H1 (cell line): ENCODE results near the gene MAPRE3. TPM values are rescaled to one million over a fixed set of nuclear protein-coding genes. Genes with fewer than 3 reads are reported as not detected.

Source experiments
- CTCF ChIA-PET: fragments of 300-600 bp; sonication (Branson Sonifier 250); formaldehyde crosslinking; loops from one replicate; lab custom pipeline; 2021; ENCODE audit not compliant: partially characterized antibody; lab: Charles Lee
- POLR2A ChIA-PET: fragments of 300-600 bp; sonication (Branson Sonifier 250); formaldehyde crosslinking; loops from one replicate; lab custom pipeline; 2021; ENCODE audit warnings: inconsistent platforms; ENCODE audit not compliant: partially characterized antibody; lab: Charles Lee
- DNase-seq, 2 experiments: peaks; one replicate each; pipeline versions ENCODE4 v3.0.0 to v3.0.0-alpha.2; 2010 to 2022; ENCODE audit warnings: low spot score in 2 of 2, low read depth in 1 of 2, mixed read lengths in 1 of 2
- FAIRE-seq: peaks from 2 replicates; lab custom pipeline; 2011; peaks lifted over from hg19 to GRCh38; lab: Jason Lieb, UNC
- H2AFZ ChIP-seq: 2 replicates; pipeline ENCODE4 v1.8.1; 2012; ENCODE audit warnings: low read length, inconsistent platforms
- H2AK5ac ChIP-seq: 2 replicates; pipeline ENCODE4 v1.6.1; 2013; ENCODE audit warnings: low read depth, low read length
- H2BK120ac ChIP-seq: replicated peaks from 2 replicates; pipeline ENCODE3; 2013; ENCODE audit warnings: low read depth, low read length, inconsistent platforms
- H2BK12ac ChIP-seq: 2 replicates; pipeline ENCODE4 v1.6.1; 2013; ENCODE audit warnings: low read depth, low read length
- H2BK15ac ChIP-seq: 2 replicates; pipeline ENCODE4 v1.6.1; 2013; ENCODE audit warnings: low read length
- H2BK20ac ChIP-seq: 2 replicates; pipeline ENCODE4 v1.6.1; 2013; ENCODE audit warnings: low read length
- H2BK5ac ChIP-seq: 2 replicates; pipeline ENCODE4 v1.6.1; 2013; ENCODE audit warnings: low read depth, low read length
- H3K14ac ChIP-seq: 2 replicates; pipeline ENCODE4 v1.6.1; 2013; ENCODE audit warnings: inconsistent platforms; ENCODE audit not compliant: insufficient read length
- H3K18ac ChIP-seq: 2 replicates; pipeline ENCODE4 v1.6.1; 2013; ENCODE audit warnings: low read length; ENCODE audit errors: extremely low read depth
- H3K23ac ChIP-seq: 2 replicates; pipeline ENCODE4 v1.6.1; 2013; ENCODE audit warnings: inconsistent platforms; ENCODE audit not compliant: insufficient read length
- H3K23me2 ChIP-seq: 2 replicates; pipeline ENCODE4 v1.6.1; 2013; ENCODE audit warnings: low read depth, low read length
- H3K27ac ChIP-seq: 2 replicates; pipeline ENCODE4 v1.6.1; 2011; ENCODE audit warnings: low read depth, low read length, inconsistent platforms
- H3K27me3 ChIP-seq, 4 experiments: replicated peaks in 1 of 4; 1 replicate in 1 of 4; 2 replicates in 3 of 4; pipeline versions ENCODE4 v1.6.1 to v1.8.1; 2011 to 2013; ENCODE audit warnings: low read length in 3 of 4, mild to moderate bottlenecking in 3 of 4, inconsistent platforms in 2 of 4, mixed read lengths in 2 of 4, moderate library complexity in 1 of 4; ENCODE audit not compliant: control insufficient read depth in 3 of 4, insufficient read depth in 3 of 4; ENCODE audit errors: extremely low read depth in 1 of 4
- H3K36me3 ChIP-seq, 4 experiments: 2 replicates each; pipeline versions ENCODE4 v1.6.1 to v1.8.1; 2011 to 2013; ENCODE audit warnings: mild to moderate bottlenecking in 4 of 4, low read length in 3 of 4, moderate library complexity in 2 of 4, control low read depth in 1 of 4, inconsistent platforms in 1 of 4; ENCODE audit not compliant: insufficient read depth in 4 of 4, control insufficient read depth in 2 of 4
- H3K4ac ChIP-seq: replicated peaks from 2 replicates; pipeline ENCODE3; 2013; ENCODE audit warnings: low read length, low read depth, mixed read lengths, inconsistent platforms; ENCODE audit not compliant: insufficient read length
- H3K4me1 ChIP-seq, 4 experiments: replicated peaks in 1 of 4; 1 replicate in 1 of 4; 2 replicates in 3 of 4; pipeline versions ENCODE4 v1.6.1 to v1.8.1; 2011 to 2013; ENCODE audit warnings: low read length in 3 of 4, inconsistent platforms in 2 of 4, mixed read lengths in 1 of 4; ENCODE audit not compliant: insufficient read depth in 4 of 4, control insufficient read depth in 3 of 4
- H3K4me2 ChIP-seq, 2 experiments: 2 replicates each; pipeline versions ENCODE4 v1.6.1 to v1.8.1; 2011 to 2013; ENCODE audit warnings: low read depth in 2 of 2, low read length in 2 of 2, control low read depth in 1 of 2, inconsistent platforms in 1 of 2, mild to moderate bottlenecking in 1 of 2; ENCODE audit not compliant: insufficient read depth in 1 of 2
- H3K4me3 ChIP-seq, 4 experiments: fragments of 200-600, 300-600 bp in 1 of 4; sonication (generic), shearing (Covaris generic), sonication (Bioruptor Twin) in 1 of 4; 2 replicates each; pipeline versions ENCODE4 v1.5.1 to v1.8.1; 2011 to 2016; ENCODE audit warnings: low read length in 4 of 4, low read depth in 3 of 4, control low read depth in 2 of 4, inconsistent platforms in 2 of 4, mild to moderate bottlenecking in 2 of 4, mixed read lengths in 1 of 4, moderate library complexity in 1 of 4; ENCODE audit not compliant: insufficient read depth in 2 of 4; ENCODE audit errors: extremely low read depth in 1 of 4
- H3K56ac ChIP-seq: replicated peaks from 2 replicates; pipeline ENCODE3; 2013; ENCODE audit warnings: low read depth, mild to moderate bottlenecking, mixed read lengths, low read length, inconsistent platforms; ENCODE audit not compliant: insufficient read length
- H3K79me1 ChIP-seq: 2 replicates; pipeline ENCODE4 v1.6.1; 2013; ENCODE audit warnings: low read depth, low read length, control low read depth
- H3K79me2 ChIP-seq, 2 experiments: 2 replicates each; pipeline versions ENCODE4 v1.6.1 to v1.8.1; 2012 to 2013; ENCODE audit warnings: low read length in 2 of 2, mild to moderate bottlenecking in 2 of 2, inconsistent platforms in 1 of 2; ENCODE audit not compliant: insufficient read depth in 2 of 2, control insufficient read depth in 1 of 2
- H3K9ac ChIP-seq, 4 experiments: replicated peaks in 1 of 4; 1 replicate in 1 of 4; 2 replicates in 3 of 4; pipeline versions ENCODE4 v1.6.1 to v1.8.1; 2011 to 2013; ENCODE audit warnings: low read depth in 3 of 4, low read length in 3 of 4, control low read depth in 2 of 4, mild to moderate bottlenecking in 2 of 4, moderate library complexity in 2 of 4, inconsistent platforms in 1 of 4; ENCODE audit errors: extremely low read depth in 1 of 4
- H3K9me3 ChIP-seq, 2 experiments: 2 replicates each; pipeline versions ENCODE4 v1.6.1 to v1.8.1; 2012 to 2013; ENCODE audit warnings: mild to moderate bottlenecking in 2 of 2, moderate library complexity in 2 of 2, control low read depth in 1 of 2, inconsistent platforms in 1 of 2, low read depth in 1 of 2, low read length in 1 of 2, mixed read lengths in 1 of 2; ENCODE audit not compliant: insufficient read depth in 2 of 2
- H4K20me1 ChIP-seq, 2 experiments: replicated peaks in 1 of 2; 2 replicates each; pipeline versions ENCODE3 to v1.8.1; 2011 to 2013; ENCODE audit warnings: inconsistent platforms in 2 of 2, low read length in 2 of 2, mild to moderate bottlenecking in 1 of 2; ENCODE audit not compliant: insufficient read depth in 2 of 2, control insufficient read depth in 1 of 2
- H4K5ac ChIP-seq: 2 replicates; pipeline ENCODE4 v1.6.1; 2013; ENCODE audit warnings: low read length, low read depth, mixed read lengths, inconsistent platforms; ENCODE audit not compliant: insufficient read length
- H4K8ac ChIP-seq: 2 replicates; pipeline ENCODE4 v1.8.0; 2013; ENCODE audit warnings: mild to moderate bottlenecking, moderate library complexity, low read length, inconsistent platforms; ENCODE audit not compliant: insufficient read depth; ENCODE audit errors: extremely low read depth
- H4K91ac ChIP-seq: replicated peaks from 2 replicates; pipeline ENCODE3; 2013; ENCODE audit warnings: low read length, mixed read lengths, inconsistent platforms; ENCODE audit not compliant: insufficient read length
- CEBPB ChIP-seq: IDR thresholded peaks from 2 replicates; pipeline ENCODE4 v1.6.1; 2012; ENCODE audit warnings: low read depth, low read length
- HDAC6 ChIP-seq: IDR thresholded peaks from one replicate; pipeline ENCODE4 v1.7.1; 2012; ENCODE audit warnings: low read depth, mild to moderate bottlenecking, inconsistent platforms, low read length, moderate library complexity
- KDM4A ChIP-seq: IDR thresholded peaks from one replicate; pipeline ENCODE4 v1.7.1; 2012; ENCODE audit warnings: low read depth, mild to moderate bottlenecking, moderate library complexity, low read length, inconsistent platforms; ENCODE audit not compliant: severe bottlenecking
- SP4 ChIP-seq: IDR thresholded peaks from 2 replicates; pipeline ENCODE4 v1.6.1; 2012; ENCODE audit warnings: low read length, inconsistent platforms
- WGBS, 2 experiments: shearing (Covaris generic) in 1 of 2; methylation state at CpG; one replicate each; pipeline versions ENCODE4 v1.1.6 to v1.1.7; 2013 to 2015; ENCODE audit warnings: low lambda C conversion rate in 2 of 2, mixed read lengths in 2 of 2, inconsistent platforms in 1 of 2, low coverage in 1 of 2, missing lambda C conversion rate in 1 of 2; ENCODE audit not compliant: insufficient replicate concordance in 2 of 2, insufficient coverage in 1 of 2, insufficient read length in 1 of 2; ENCODE audit errors: extremely low coverage in 1 of 2, missing lambda C conversion rate in 1 of 2; 5-methylcytosine and 5-hydroxymethylcytosine counted together
- polyA plus RNA-seq, 7 experiments: library from polyadenylated mRNA; depleted of rRNA in 3 of 7; stranded (reverse) in 5 of 7; unstranded in 2 of 7; fragments of >200 nt in 5 of 7; fragments of 200-250 nt in 2 of 7; gene quantifications; 1 replicate in 5 of 7; 2 replicates in 1 of 7; 4 replicates in 1 of 7; pipeline versions ENCODE4 v1.2.1 to v1.2.3, GENCODE V29; 2011 to 2013; ENCODE audit warnings: missing spikeins in 2 of 7, mixed read lengths in 2 of 7
- total RNA-seq: library from RNA; stranded (reverse); fragmentation: NEBNext Ultra II Directional; extraction: Animal tissue kit (Norgen Biotek cat#: 25700); gene quantifications from 2 replicates; pipeline ENCODE4 v1.2.1, GENCODE V29; 2021
- TF ChIP-seq, protein P1 (sequence below): IDR thresholded peaks from 2 replicates; pipeline ENCODE4 v1.6.1; 2011; ENCODE audit warnings: low read length, improper control_type of control experiment

Gene MAPRE3
- total and polyA plus RNA-seq, 2 of the 8 experiments (the other 6 are each of a cell fraction or from before 2014, with no cell fraction given): 4.9 to 6.6 TPM

GRCh38 chr2:27038012-27038411 lies 67.6 kb downstream of the MAPRE3 start:
- ChIA-PET POLR2A (interaction anchor here (1.2 to 6.0 kb wide), 3 partner anchors 12 to 18 kb away, joined by 3 to 42 read pairs (median 5); partner anchors contain the start of gene AGBL5), CTCF (interaction anchor here (1.2 to 7.3 kb wide), 4 partner anchors 13 to 192 kb away, joined by 3 to 41 read pairs (median 4); no protein-coding TSS in a partner anchor)
- Histone ChIP-seq H3K9me3 (no peaks in the 10 kb centered on the region), H3K23me2 (peaks cover 4% of the 10 kb centered on the region), H3K4me1 (peaks cover 0 to 6% (median 0%) of the 10 kb centered on the region in 4 experiments; a peak in 3 of 7 replicates), H3K9ac (no peak overlapping the region), H4K5ac (no peak overlapping the region), H4K8ac (no peak overlapping the region), H3K56ac (no peak overlapping the region), H3K36me3 (peaks cover 22 to 55% (median 42%) of the 10 kb centered on the region in 4 experiments; a peak in 7 of 8 replicates), H2AFZ (no peak overlapping the region), H3K79me1 (no peaks in the 10 kb centered on the region; the same call in none of the 2 replicates), H3K79me2 (peaks cover 0 to 11% of the 10 kb centered on the region in 2 experiments; a peak in 1 of 4 replicates), H3K14ac (no peak overlapping the region), H2BK120ac (no peak overlapping the region)
- TF ChIP-seq HDAC6 (no peak), CEBPB (no peak), SP4 (no peak), KDM4A (no peak)
- TF ChIP-seq, protein P1, sequence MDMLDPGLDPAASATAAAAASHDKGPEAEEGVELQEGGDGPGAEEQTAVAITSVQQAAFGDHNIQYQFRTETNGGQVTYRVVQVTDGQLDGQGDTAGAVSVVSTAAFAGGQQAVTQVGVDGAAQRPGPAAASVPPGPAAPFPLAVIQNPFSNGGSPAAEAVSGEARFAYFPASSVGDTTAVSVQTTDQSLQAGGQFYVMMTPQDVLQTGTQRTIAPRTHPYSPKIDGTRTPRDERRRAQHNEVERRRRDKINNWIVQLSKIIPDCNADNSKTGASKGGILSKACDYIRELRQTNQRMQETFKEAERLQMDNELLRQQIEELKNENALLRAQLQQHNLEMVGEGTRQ: no peak
- TF ChIP-seq, all 59 proteins: peak for 0
- Histone ChIP-seq H4K91ac (no peak overlapping the region), H2BK5ac (no peak overlapping the region), H2AK5ac (no peak overlapping the region), H3K4me2 (no peak overlapping the region), H2BK12ac (no peak overlapping the region), H3K4me3 (no peak overlapping the region), H2BK15ac (no peak overlapping the region), H3K27me3 (no peaks in the 10 kb centered on the region), H2BK20ac (no peak overlapping the region), H3K27ac (no peak overlapping the region), H4K20me1 (peaks cover 2 to 6% of the 10 kb centered on the region in 2 experiments), H3K18ac (no peak overlapping the region), H3K23ac (no peak overlapping the region), H3K4ac (no peak overlapping the region)
- WGBS, 2 experiments: 89% methylated on average over 6 of the region's 6 CpGs; no CpG with 5 or more reads in 1 of the 2 experiments
- DNase-seq: no peak
- no peak for FAIRE-seq
